BLaER1 treated with 17β-estradiol and CSF1 and Interleukin-3, amounts not matched to agents 10 nM and 100 nM (cell line): ENCODE data around the gene NDUFS6.
A peak's percentile ranks its signal among the peaks of the same experiment; 100 is the strongest.

Source experiments
- H3K27ac ChIP-seq, 11 experiments: shearing (Covaris generic); formaldehyde crosslinking; 2 replicates each; pipeline ENCODE4 v1.8.1; 2022
- H3K27me3 ChIP-seq, 11 experiments: shearing (Covaris generic); formaldehyde crosslinking; 2 replicates each; pipeline ENCODE4 v1.8.1; 2022
- H3K36me3 ChIP-seq, 11 experiments: shearing (Covaris generic); formaldehyde crosslinking; 2 replicates each; pipeline ENCODE4 v1.8.1; 2022
- H3K4me1 ChIP-seq, 10 experiments: shearing (Covaris generic); formaldehyde crosslinking; 2 replicates each; pipeline ENCODE4 v1.8.1; 2022
- H3K4me2 ChIP-seq, 11 experiments: shearing (Covaris generic); formaldehyde crosslinking; 2 replicates each; pipeline ENCODE4 v1.8.1; 2022
- H3K4me3 ChIP-seq, 10 experiments: shearing (Covaris generic); formaldehyde crosslinking; 2 replicates each; pipeline ENCODE4 v1.8.1; 2022
- H3K9ac ChIP-seq, 11 experiments: shearing (Covaris generic); formaldehyde crosslinking; 2 replicates each; pipeline ENCODE4 v1.8.1; 2022
- H3K9me3 ChIP-seq, 11 experiments: shearing (Covaris generic); formaldehyde crosslinking; replicated peaks in 1 of 11; 2 replicates each; pipeline ENCODE4 v1.8.1; 2022
- H4K20me1 ChIP-seq, 11 experiments: shearing (Covaris generic); formaldehyde crosslinking; 2 replicates each; pipeline ENCODE4 v1.8.1; 2022
- Cebpa-rat ChIP-seq, 11 experiments: shearing (Covaris generic); IDR thresholded peaks; 2 replicates each; pipeline ENCODE4 v1.8.1; 2022

NDUFS6 gene

GRCh38 chr5:1789834-1790471 lies 11.3 kb upstream of the NDUFS6 start:
- H3K4me3 ChIP-seq = no peak overlapping the region
- H3K9ac ChIP-seq = peak overlapping the region in 5 of 11 experiments; percentile 15 to 44 (median 22); a peak in 6 of 22 replicates
- no peaks in the 10 kb centered on the region for H3K36me3 ChIP-seq
- peaks cover 53 to 76% (median 70%) of the 10 kb centered on the region in 10 experiments for H3K4me1 ChIP-seq
- no peaks in the 10 kb centered on the region for H3K9me3 ChIP-seq
- peak overlapping the region in 8 of 11 experiments; percentile 5 to 82 (median 26); a peak in 10 of 22 replicates for H3K27ac ChIP-seq
- peaks cover 0 to 9% (median 0%) of the 10 kb centered on the region in 11 experiments; a peak in 3 of 22 replicates for H4K20me1 ChIP-seq
- H3K4me2 ChIP-seq = peak overlapping the region; percentile 33 to 94 (median 75); a peak in 21 of 22 replicates
- no peaks in the 10 kb centered on the region for H3K27me3 ChIP-seq
- TF ChIP-seq Cebpa-rat (IDR thresholded peaks at IDR 0.05) = no peak

- peak overlapping the region in 7 of 11 experiments; percentile 20 to 88 (median 82); a peak in 11 of 22 replicates for H3K27ac ChIP-seq
These were observed 10.0 kb upstream of the NDUFS6 start for GRCh38 chr5:1791176-1791575.

GRCh38 chr5:1792842-1793266 lies 8.4 kb upstream of the NDUFS6 start:
- peak in 9 of 11 experiments; percentile 25 to 98 (median 62); a peak in 15 of 22 replicates for TF ChIP-seq Cebpa-rat (IDR thresholded peaks at IDR 0.05)
- Histone ChIP-seq H3K4me1 (peaks cover 69 to 94% (median 91%) of the 10 kb centered on the region in 10 experiments), H4K20me1 (peaks cover 12 to 36% (median 21%) of the 10 kb centered on the region in 11 experiments; a peak in 20 of 22 replicates), H3K36me3 (peaks cover 13 to 23% (median 20%) of the 10 kb centered on the region in 11 experiments), H3K4me2 (peak overlapping the region; percentile 64 to 94 (median 81)), H3K9ac (peak overlapping the region in 9 of 11 experiments; percentile 35 to 75 (median 62); a peak in 16 of 22 replicates), H3K9me3 (no peaks in the 10 kb centered on the region), H3K27me3 (no peaks in the 10 kb centered on the region), H3K4me3 (peak overlapping the region in 3 of 10 experiments; percentile 19 to 39 (median 23); a peak in 5 of 20 replicates), H3K27ac (peak overlapping the region in 10 of 11 experiments; percentile 25 to 88 (median 78); a peak in 18 of 22 replicates)

More at GRCh38 chr5:1791176-1791575, 10.0 kb upstream of the NDUFS6 start:
- Histone ChIP-seq H3K4me3 (no peak overlapping the region), H3K36me3 (peaks cover 0 to 6% (median 3%) of the 10 kb centered on the region in 11 experiments; a peak in 13 of 22 replicates), H3K9ac (peak overlapping the region in 2 of 11 experiments; percentile 7 to 31; a peak in 1 of 22 replicates), H3K4me1 (peaks cover 59 to 78% (median 75%) of the 10 kb centered on the region in 10 experiments), H3K27me3 (no peaks in the 10 kb centered on the region), H3K4me2 (peak overlapping the region in 10 of 11 experiments; percentile 64 to 94 (median 78); a peak in 15 of 22 replicates), H4K20me1 (peaks cover 0 to 20% (median 5%) of the 10 kb centered on the region in 11 experiments; a peak in 17 of 22 replicates), H3K9me3 (no peaks in the 10 kb centered on the region)
- no peak for TF ChIP-seq Cebpa-rat (IDR thresholded peaks at IDR 0.05)

GRCh38 chr5:1793301-1793740 lies 7.9 kb upstream of the NDUFS6 start:
- Histone ChIP-seq H3K4me3 (0 out of 20 replicates have a peak overlapping the region, but pooled peaks of 1 of the 10 experiments have one; percentile 39), H3K9ac (peak overlapping the region in 9 of 11 experiments; percentile 15 to 72 (median 60); a peak in 15 of 22 replicates), H3K27ac (peak overlapping the region in 10 of 11 experiments; percentile 25 to 88 (median 78); a peak in 19 of 22 replicates), H3K4me1 (peaks cover 74 to 99% (median 96%) of the 10 kb centered on the region in 10 experiments), H3K27me3 (no peaks in the 10 kb centered on the region), H3K9me3 (no peaks in the 10 kb centered on the region), H3K36me3 (peaks cover 17 to 27% (median 25%) of the 10 kb centered on the region in 11 experiments), H3K4me2 (peak overlapping the region; percentile 64 to 94 (median 81)), H4K20me1 (peaks cover 12 to 40% (median 26%) of the 10 kb centered on the region in 11 experiments; a peak in 20 of 22 replicates)
- no peak for TF ChIP-seq Cebpa-rat (IDR thresholded peaks at IDR 0.05)

- Histone ChIP-seq H3K9me3 (no peaks in the 10 kb centered on the region), H3K4me3 (no peak overlapping the region), H3K4me1 (peaks cover 75 to 99% (median 96%) of the 10 kb centered on the region in 10 experiments), H3K27ac (peak overlapping the region in 9 of 11 experiments; percentile 27 to 88 (median 78); a peak in 16 of 22 replicates), H3K36me3 (peaks cover 17 to 32% (median 28%) of the 10 kb centered on the region in 11 experiments), H3K27me3 (no peaks in the 10 kb centered on the region), H3K9ac (peak overlapping the region in 8 of 11 experiments; percentile 12 to 64 (median 45); a peak in 10 of 22 replicates), H4K20me1 (peaks cover 12 to 48% (median 34%) of the 10 kb centered on the region in 11 experiments; a peak in 20 of 22 replicates), H3K4me2 (peak overlapping the region; percentile 64 to 94 (median 81))
- no peak for TF ChIP-seq Cebpa-rat (IDR thresholded peaks at IDR 0.05)
These were observed 7.0 kb upstream of the NDUFS6 start for GRCh38 chr5:1793966-1794900.

GRCh38 chr5:1794901-1795290 lies 6.3 kb upstream of the NDUFS6 start:
- 0 out of 20 replicates have a peak overlapping the region, but pooled peaks of 1 of the 10 experiments have one; percentile 7 for H3K4me3 ChIP-seq
- no peaks in the 10 kb centered on the region for H3K27me3 ChIP-seq
- H3K27ac ChIP-seq = peak overlapping the region in 9 of 11 experiments; percentile 27 to 88 (median 78); a peak in 16 of 22 replicates
- peaks cover 17 to 32% (median 28%) of the 10 kb centered on the region in 11 experiments for H3K36me3 ChIP-seq
- peaks cover 70 to 92% (median 89%) of the 10 kb centered on the region in 10 experiments for H3K4me1 ChIP-seq
- no peaks in the 10 kb centered on the region for H3K9me3 ChIP-seq
- H3K4me2 ChIP-seq = peak overlapping the region; percentile 64 to 94 (median 81); a peak in 21 of 22 replicates
- peaks cover 12 to 48% (median 34%) of the 10 kb centered on the region in 11 experiments; a peak in 20 of 22 replicates for H4K20me1 ChIP-seq
- H3K9ac ChIP-seq = peak overlapping the region in 8 of 11 experiments; percentile 12 to 60 (median 45); a peak in 10 of 22 replicates
- no peak for TF ChIP-seq Cebpa-rat (IDR thresholded peaks at IDR 0.05)

GRCh38 chr5:1795506-1795905 lies 5.7 kb upstream of the NDUFS6 start:
- H3K4me1 ChIP-seq = peaks cover 65 to 90% (median 88%) of the 10 kb centered on the region in 10 experiments
- H4K20me1 ChIP-seq = peaks cover 12 to 48% (median 34%) of the 10 kb centered on the region in 11 experiments; a peak in 20 of 22 replicates
- H3K9ac ChIP-seq = peak overlapping the region in 1 of 11 experiments; percentile 43; a peak in 2 of 22 replicates
- no peaks in the 10 kb centered on the region for H3K9me3 ChIP-seq
- no peaks in the 10 kb centered on the region for H3K27me3 ChIP-seq
- no peak for TF ChIP-seq Cebpa-rat (IDR thresholded peaks at IDR 0.05)
- peak overlapping the region in 7 of 11 experiments; percentile 64 to 98 (median 81); a peak in 13 of 22 replicates for H3K4me2 ChIP-seq
- H3K27ac ChIP-seq = peak overlapping the region in 6 of 11 experiments; percentile 76 to 88 (median 82); a peak in 5 of 22 replicates
- no peak overlapping the region for H3K4me3 ChIP-seq
- H3K36me3 ChIP-seq = peaks cover 17 to 32% (median 28%) of the 10 kb centered on the region in 11 experiments
